Tibial nerve (tissue), 4 donors: ENCODE data around the gene PTCD1.
A peak's percentile ranks its signal among the peaks of the same experiment; 100 is the strongest.

ENCODE experiments used
- CTCF ChIP-seq, 5 experiments: fragments of 200-600 bp in 3 of 5; fragments of 450-650 bp in 2 of 5; sonication (generic) in 3 of 5; IDR thresholded peaks; one replicate each; pipeline ENCODE4 v1.5.1; 2016 to 2019; ENCODE audit warnings: antibody characterized with exemption in 5 of 5, mild to moderate bottlenecking in 3 of 5, moderate library complexity in 2 of 5
- EP300 ChIP-seq, 2 donors: sonication (generic); formaldehyde crosslinking; IDR thresholded peaks; one replicate each; pipeline ENCODE4 v1.6.1; 2017; ENCODE audit warnings: antibody characterized with exemption in 2 of 2, mild to moderate bottlenecking in 1 of 2
- POLR2A ChIP-seq, 2 donors: fragments of 450-650 bp; IDR thresholded peaks; one replicate each; pipeline ENCODE4 v1.6.1; 2017; ENCODE audit warnings: antibody characterized with exemption in 2 of 2, mild to moderate bottlenecking in 2 of 2, moderate library complexity in 2 of 2

GRCh38 chr7:99396418-99397296 lies 41.9 kb downstream of the PTCD1 start:
- TF ChIP-seq EP300 (IDR thresholded peaks at IDR 0.05): peak in 1 of 2 donors; percentile 10
- no peak for TF ChIP-seq CTCF (IDR thresholded peaks at IDR 0.05)
- TF ChIP-seq POLR2A (IDR thresholded peaks at IDR 0.05): no peak
